K562 (cell line): Measurements from ENCODE around the gene SMAD3. TPM values are rescaled to one million over a fixed set of nuclear protein-coding genes. Genes with fewer than 3 reads are reported as not detected.
A peak's percentile ranks its signal among the peaks of the same experiment; 100 is the strongest.

Experiments used
- ELF4 ChIP-seq: fragments of 450-650 bp; formaldehyde crosslinking; IDR thresholded peaks from 2 replicates; pipeline ENCODE4 v1.4.0; 2022; ENCODE audit warnings: missing genetic modification characterization
- GTF2E2 ChIP-seq: fragments of 200-800 bp; sonication (Bioruptor generic); IDR thresholded peaks from 2 replicates; pipeline ENCODE4 v1.6.1; 2016; ENCODE audit warnings: missing genetic modification characterization, missing compliant biosample characterization
- NR1H2 ChIP-seq: sonication (generic); formaldehyde crosslinking; IDR thresholded peaks from 2 replicates; pipeline ENCODE4 v1.4.0; 2020; ENCODE audit warnings: mild to moderate bottlenecking, missing genetic modification reagents
- RBFOX2 ChIP-seq: fragments of 200-400 bp; formaldehyde crosslinking; IDR thresholded peaks from 2 replicates; pipeline ENCODE4 v1.6.1; 2017; ENCODE audit warnings: low read depth, mild to moderate bottlenecking, low read length, moderate library complexity
- SMARCA4 ChIP-seq: fragments of 450-650 bp; IDR thresholded peaks from 2 replicates; pipeline ENCODE4 v1.6.1; 2016
- SNRNP70 ChIP-seq: fragments of 200-400 bp; formaldehyde crosslinking; optimal IDR thresholded peaks from 2 replicates; pipeline ENCODE3; 2017; ENCODE audit warnings: low read depth, low read length
- ZFX ChIP-seq: sonication (generic); formaldehyde crosslinking; IDR thresholded peaks from 2 replicates; pipeline ENCODE4 v1.8.0; 2022; ENCODE audit warnings: mild to moderate bottlenecking, missing genetic modification reagents, moderate library complexity
- ZNF445 ChIP-seq: fragments of 250-450 bp; sonication (Bioruptor Pico); IDR thresholded peaks from 2 replicates; pipeline ENCODE4 v1.4.0; 2020; ENCODE audit warnings: low read depth, mild to moderate bottlenecking, moderate library complexity
- polyA plus RNA-seq, 8 experiments: library from polyadenylated mRNA; depleted of rRNA in 4 of 8; stranded (reverse) in 5 of 8; unstranded in 3 of 8; fragments of >200 nt; fragmentation: Nextera tagmentation in 2 of 8; fragmentation: Illumina TruSeq in 1 of 8; extraction: Ambion mirVana in 2 of 8; extraction: Trizol in 1 of 8; gene quantifications; 2 replicates each; pipeline versions ENCODE4 v1.2.1 to v1.2.3, GENCODE V29; 2011 to 2014; ENCODE audit warnings: inconsistent platforms in 1 of 8, missing spikeins in 1 of 8
- total RNA-seq, 7 experiments: library from RNA; depleted of rRNA in 6 of 7; stranded (reverse); fragments of >200 nt in 6 of 7; fragmentation: Illumina TruSeq in 2 of 7; extraction: Trizol in 2 of 7; gene quantifications; 2 replicates each; pipeline versions ENCODE4 v1.2.1 to v1.2.3, GENCODE V29; 2011 to 2021; ENCODE audit warnings: low replicate concordance in 1 of 7
- TF ChIP-seq, protein P1 (sequence below): fragments of 450-650 bp; formaldehyde crosslinking; IDR thresholded peaks from 2 replicates; pipeline ENCODE4 v1.4.0; 2022; ENCODE audit warnings: missing genetic modification characterization
- TF ChIP-seq, protein P2 (sequence below): fragments of 450-650 bp; conservative IDR thresholded peaks from 2 replicates; pipeline ENCODE4 v1.6.1; 2016; ENCODE audit warnings: missing genetic modification characterization, low read depth, mild to moderate bottlenecking, control low read depth, missing compliant biosample characterization
- TF ChIP-seq, protein P3 (sequence below): fragments of 250-450 bp; sonication (Bioruptor Pico); IDR thresholded peaks from 2 replicates; pipeline ENCODE4 v1.4.0; 2020; ENCODE audit warnings: mild to moderate bottlenecking, moderate library complexity, borderline replicate concordance

SMAD3 gene
- total and polyA plus RNA-seq, 9 of the 15 experiments (the other 6 are each of a cell fraction or from before 2014, with no cell fraction given): 4.3 to 39.2 (median 11.1) TPM

DNA sequence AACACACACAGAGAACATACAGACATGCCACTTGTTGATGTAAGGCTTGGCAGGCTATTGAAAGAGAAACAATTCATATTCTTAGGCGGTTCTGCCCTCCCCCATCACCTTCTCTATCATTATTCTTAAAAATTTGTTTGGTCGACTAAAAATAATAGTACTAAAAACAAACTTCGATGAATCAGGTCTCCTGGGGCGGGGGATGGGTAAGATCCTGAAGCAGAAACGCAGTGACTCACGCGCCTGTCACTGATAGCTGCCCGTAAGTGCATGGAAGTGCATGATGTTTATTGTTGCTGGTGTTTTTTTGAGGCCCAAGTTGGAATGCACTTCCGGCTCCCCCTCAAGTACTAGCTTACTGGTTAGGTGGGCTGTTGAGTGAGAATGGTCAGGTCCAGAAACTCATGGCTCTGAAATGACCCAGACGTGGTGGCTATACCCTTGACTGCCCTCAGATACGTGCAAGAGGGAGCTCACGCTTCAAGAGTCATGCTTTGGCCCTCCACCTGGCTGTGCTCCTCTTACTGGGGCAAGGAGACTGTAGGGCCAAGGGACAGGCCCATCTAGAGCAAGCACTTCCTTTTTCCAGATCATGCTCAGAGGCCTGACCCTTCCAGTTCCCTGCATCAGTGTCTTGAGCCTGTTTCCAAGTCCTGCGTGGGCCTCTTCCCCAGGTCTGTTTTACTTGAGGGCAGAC, 10.9 kb downstream of the SMAD3 start (continued):
- TF ChIP-seq, protein P1, sequence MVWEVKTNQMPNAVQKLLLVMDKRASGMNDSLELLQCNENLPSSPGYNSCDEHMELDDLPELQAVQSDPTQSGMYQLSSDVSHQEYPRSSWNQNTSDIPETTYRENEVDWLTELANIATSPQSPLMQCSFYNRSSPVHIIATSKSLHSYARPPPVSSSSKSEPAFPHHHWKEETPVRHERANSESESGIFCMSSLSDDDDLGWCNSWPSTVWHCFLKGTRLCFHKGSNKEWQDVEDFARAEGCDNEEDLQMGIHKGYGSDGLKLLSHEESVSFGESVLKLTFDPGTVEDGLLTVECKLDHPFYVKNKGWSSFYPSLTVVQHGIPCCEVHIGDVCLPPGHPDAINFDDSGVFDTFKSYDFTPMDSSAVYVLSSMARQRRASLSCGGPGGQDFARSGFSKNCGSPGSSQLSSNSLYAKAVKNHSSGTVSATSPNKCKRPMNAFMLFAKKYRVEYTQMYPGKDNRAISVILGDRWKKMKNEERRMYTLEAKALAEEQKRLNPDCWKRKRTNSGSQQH (CRISPR knock-in tag): no peak
- TF ChIP-seq ZNF445 (CRISPR knock-in tag): no peak
- TF ChIP-seq ZFX: peak; percentile 67
- no peak for TF ChIP-seq SNRNP70
- TF ChIP-seq NR1H2: no peak
- no peak for TF ChIP-seq ELF4 (CRISPR knock-in tag)
- peak; percentile 69; the same call in 1 of the 2 replicates for TF ChIP-seq GTF2E2 (tag)
- peak; percentile 95 for TF ChIP-seq SMARCA4
- TF ChIP-seq, protein P2, sequence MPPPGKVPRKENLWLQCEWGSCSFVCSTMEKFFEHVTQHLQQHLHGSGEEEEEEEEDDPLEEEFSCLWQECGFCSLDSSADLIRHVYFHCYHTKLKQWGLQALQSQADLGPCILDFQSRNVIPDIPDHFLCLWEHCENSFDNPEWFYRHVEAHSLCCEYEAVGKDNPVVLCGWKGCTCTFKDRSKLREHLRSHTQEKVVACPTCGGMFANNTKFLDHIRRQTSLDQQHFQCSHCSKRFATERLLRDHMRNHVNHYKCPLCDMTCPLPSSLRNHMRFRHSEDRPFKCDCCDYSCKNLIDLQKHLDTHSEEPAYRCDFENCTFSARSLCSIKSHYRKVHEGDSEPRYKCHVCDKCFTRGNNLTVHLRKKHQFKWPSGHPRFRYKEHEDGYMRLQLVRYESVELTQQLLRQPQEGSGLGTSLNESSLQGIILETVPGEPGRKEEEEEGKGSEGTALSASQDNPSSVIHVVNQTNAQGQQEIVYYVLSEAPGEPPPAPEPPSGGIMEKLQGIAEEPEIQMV: no peak
- no peak for TF ChIP-seq RBFOX2
- TF ChIP-seq, protein P3, sequence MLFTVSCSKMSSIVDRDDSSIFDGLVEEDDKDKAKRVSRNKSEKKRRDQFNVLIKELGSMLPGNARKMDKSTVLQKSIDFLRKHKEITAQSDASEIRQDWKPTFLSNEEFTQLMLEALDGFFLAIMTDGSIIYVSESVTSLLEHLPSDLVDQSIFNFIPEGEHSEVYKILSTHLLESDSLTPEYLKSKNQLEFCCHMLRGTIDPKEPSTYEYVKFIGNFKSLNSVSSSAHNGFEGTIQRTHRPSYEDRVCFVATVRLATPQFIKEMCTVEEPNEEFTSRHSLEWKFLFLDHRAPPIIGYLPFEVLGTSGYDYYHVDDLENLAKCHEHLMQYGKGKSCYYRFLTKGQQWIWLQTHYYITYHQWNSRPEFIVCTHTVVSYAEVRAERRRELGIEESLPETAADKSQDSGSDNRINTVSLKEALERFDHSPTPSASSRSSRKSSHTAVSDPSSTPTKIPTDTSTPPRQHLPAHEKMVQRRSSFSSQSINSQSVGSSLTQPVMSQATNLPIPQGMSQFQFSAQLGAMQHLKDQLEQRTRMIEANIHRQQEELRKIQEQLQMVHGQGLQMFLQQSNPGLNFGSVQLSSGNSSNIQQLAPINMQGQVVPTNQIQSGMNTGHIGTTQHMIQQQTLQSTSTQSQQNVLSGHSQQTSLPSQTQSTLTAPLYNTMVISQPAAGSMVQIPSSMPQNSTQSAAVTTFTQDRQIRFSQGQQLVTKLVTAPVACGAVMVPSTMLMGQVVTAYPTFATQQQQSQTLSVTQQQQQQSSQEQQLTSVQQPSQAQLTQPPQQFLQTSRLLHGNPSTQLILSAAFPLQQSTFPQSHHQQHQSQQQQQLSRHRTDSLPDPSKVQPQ (CRISPR knock-in tag): no peak
